Nephron (organoid): Measurements from ENCODE around the gene PEA15.

Experiments used
- H3K27ac Mint-ChIP-seq, 3 experiments: 2 replicates each; pipeline ENCODE4 v1.8.0; 2020; ENCODE audit warnings: mixed read lengths in 3 of 3, mild to moderate bottlenecking in 2 of 3, moderate library complexity in 1 of 3
- H3K27me3 Mint-ChIP-seq: 2 replicates; pipeline ENCODE4 v1.8.0; 2021; ENCODE audit warnings: low read depth, mild to moderate bottlenecking, moderate library complexity, mixed read lengths
- H3K36me3 Mint-ChIP-seq: 2 replicates; pipeline ENCODE4 v1.8.0; 2020; ENCODE audit warnings: low read depth, mixed read lengths
- H3K4me1 Mint-ChIP-seq: 2 replicates; pipeline ENCODE4 v1.8.0; 2020; ENCODE audit warnings: mixed read lengths
- H3K4me3 Mint-ChIP-seq, 3 experiments: 2 replicates each; pipeline ENCODE4 v1.8.0; 2020; ENCODE audit warnings: mild to moderate bottlenecking in 3 of 3, mixed read lengths in 3 of 3, moderate library complexity in 2 of 3
- H3K9me3 Mint-ChIP-seq: 2 replicates; pipeline ENCODE4 v1.8.0; 2020; ENCODE audit warnings: mixed read lengths
- TF ChIP-seq, protein P1 (sequence below), 3 experiments: fragments of 200-600 bp; sonication (generic); IDR thresholded peaks; one replicate each; pipeline ENCODE4 v1.5.0; 2021; ENCODE audit warnings: antibody characterized with exemption in 3 of 3; ENCODE audit not compliant: unreplicated experiment in 3 of 3

The PEA15 gene

GRCh38 chr1:160179336-160179735, 25.8 kb upstream of the PEA15 start:
- no peaks in the 10 kb centered on the region for H3K36me3 Mint-ChIP-seq
- no peak overlapping the region for H3K4me3 Mint-ChIP-seq
- no peaks in the 10 kb centered on the region for H3K9me3 Mint-ChIP-seq
- peaks cover 10% of the 10 kb centered on the region for H3K27me3 Mint-ChIP-seq
- H3K27ac Mint-ChIP-seq: no peak overlapping the region
- TF ChIP-seq, protein P1, sequence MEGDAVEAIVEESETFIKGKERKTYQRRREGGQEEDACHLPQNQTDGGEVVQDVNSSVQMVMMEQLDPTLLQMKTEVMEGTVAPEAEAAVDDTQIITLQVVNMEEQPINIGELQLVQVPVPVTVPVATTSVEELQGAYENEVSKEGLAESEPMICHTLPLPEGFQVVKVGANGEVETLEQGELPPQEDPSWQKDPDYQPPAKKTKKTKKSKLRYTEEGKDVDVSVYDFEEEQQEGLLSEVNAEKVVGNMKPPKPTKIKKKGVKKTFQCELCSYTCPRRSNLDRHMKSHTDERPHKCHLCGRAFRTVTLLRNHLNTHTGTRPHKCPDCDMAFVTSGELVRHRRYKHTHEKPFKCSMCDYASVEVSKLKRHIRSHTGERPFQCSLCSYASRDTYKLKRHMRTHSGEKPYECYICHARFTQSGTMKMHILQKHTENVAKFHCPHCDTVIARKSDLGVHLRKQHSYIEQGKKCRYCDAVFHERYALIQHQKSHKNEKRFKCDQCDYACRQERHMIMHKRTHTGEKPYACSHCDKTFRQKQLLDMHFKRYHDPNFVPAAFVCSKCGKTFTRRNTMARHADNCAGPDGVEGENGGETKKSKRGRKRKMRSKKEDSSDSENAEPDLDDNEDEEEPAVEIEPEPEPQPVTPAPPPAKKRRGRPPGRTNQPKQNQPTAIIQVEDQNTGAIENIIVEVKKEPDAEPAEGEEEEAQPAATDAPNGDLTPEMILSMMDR (IDR thresholded peaks at IDR 0.05; ENCODE audit: unreplicated experiment in 3 of 3): no peak
- H3K4me1 Mint-ChIP-seq: peaks cover 7% of the 10 kb centered on the region

GRCh38 chr1:160186246-160186645, 18.9 kb upstream of the PEA15 start:
- no peak overlapping the region for H3K4me3 Mint-ChIP-seq
- TF ChIP-seq, protein P1 (IDR thresholded peaks at IDR 0.05; ENCODE audit: unreplicated experiment in 3 of 3): no peak
- H3K4me1 Mint-ChIP-seq: peaks cover 22% of the 10 kb centered on the region
- H3K27ac Mint-ChIP-seq: no peak overlapping the region
- H3K27me3 Mint-ChIP-seq: peaks cover 11% of the 10 kb centered on the region
- H3K36me3 Mint-ChIP-seq: no peaks in the 10 kb centered on the region
- H3K9me3 Mint-ChIP-seq: no peaks in the 10 kb centered on the region

DNA sequence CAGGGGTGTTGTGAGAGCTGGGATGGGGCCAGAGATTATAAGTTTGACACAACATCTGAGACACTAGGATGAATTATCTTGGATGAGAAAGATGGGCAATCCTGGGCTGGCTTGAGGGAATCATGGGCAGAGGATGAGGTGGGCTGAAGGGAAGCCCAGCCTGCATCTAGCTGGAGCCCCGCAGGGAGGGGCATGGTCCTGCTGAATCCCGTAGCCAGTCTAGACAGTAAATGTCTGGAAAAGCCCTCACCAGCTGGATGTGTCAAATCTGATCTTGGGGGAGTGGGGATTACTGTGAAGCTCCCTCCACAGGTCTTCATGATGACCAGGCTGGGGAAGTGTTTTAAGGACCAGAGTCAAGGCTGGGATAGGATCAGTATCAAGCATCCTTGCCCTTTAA, 18.5 kb upstream of the PEA15 start:
- no peaks in the 10 kb centered on the region for H3K9me3 Mint-ChIP-seq
- H3K4me1 Mint-ChIP-seq: peaks cover 22% of the 10 kb centered on the region
- H3K4me3 Mint-ChIP-seq: no peak overlapping the region
- TF ChIP-seq, protein P1 (IDR thresholded peaks at IDR 0.05; ENCODE audit: unreplicated experiment in 3 of 3): no peak
- no peak overlapping the region for H3K27ac Mint-ChIP-seq
- H3K36me3 Mint-ChIP-seq: no peaks in the 10 kb centered on the region
- peaks cover 11% of the 10 kb centered on the region for H3K27me3 Mint-ChIP-seq

- no peak overlapping the region for H3K4me3 Mint-ChIP-seq
- H3K27ac Mint-ChIP-seq: no peak overlapping the region
- no peaks in the 10 kb centered on the region for H3K36me3 Mint-ChIP-seq
- peaks cover 11% of the 10 kb centered on the region for H3K27me3 Mint-ChIP-seq
- TF ChIP-seq, protein P1 (IDR thresholded peaks at IDR 0.05; ENCODE audit: unreplicated experiment in 3 of 3): no peak
- H3K4me1 Mint-ChIP-seq: peaks cover 23% of the 10 kb centered on the region
- H3K9me3 Mint-ChIP-seq: no peaks in the 10 kb centered on the region
Observed at GRCh38 chr1:160187407-160187806, 17.8 kb upstream of the PEA15 start.

DNA sequence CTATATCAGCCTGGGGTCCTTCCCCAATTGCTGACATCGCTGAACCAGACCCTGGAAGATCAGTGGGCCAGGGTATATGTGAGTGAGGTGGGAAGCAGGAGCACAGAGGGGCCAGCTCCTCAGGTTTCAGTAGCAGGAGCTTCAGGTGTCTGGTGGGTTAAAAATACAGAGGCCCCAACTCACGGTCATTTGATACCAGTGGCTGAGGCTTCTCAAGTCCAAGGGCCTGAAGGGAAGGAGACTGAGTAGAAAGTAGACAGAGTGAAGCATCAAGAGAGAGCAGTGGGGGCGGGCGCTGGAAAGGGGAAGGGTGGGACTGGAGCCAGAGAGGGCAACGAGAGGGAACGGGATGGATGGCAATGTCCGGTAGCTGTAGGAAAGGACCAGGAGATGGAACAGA, 16.8 kb upstream of the PEA15 start:
- H3K27ac Mint-ChIP-seq: peak overlapping the region in 1 of 3 experiments; percentile 8

More for the DNA sequence above, 16.8 kb upstream of the PEA15 start:
- peaks cover 26% of the 10 kb centered on the region for H3K4me1 Mint-ChIP-seq
- no peak overlapping the region for H3K4me3 Mint-ChIP-seq
- TF ChIP-seq, protein P1 (IDR thresholded peaks at IDR 0.05; ENCODE audit: unreplicated experiment in 3 of 3): no peak
- peaks cover 11% of the 10 kb centered on the region for H3K27me3 Mint-ChIP-seq
- no peaks in the 10 kb centered on the region for H3K9me3 Mint-ChIP-seq
- H3K36me3 Mint-ChIP-seq: no peaks in the 10 kb centered on the region
